Mesenchymal stem cell (in vitro differentiated cells and primary cell): ENCODE data around the gene COL25A1.

ENCODE experiments used
- DNase-seq: peaks from one replicate; pipeline ENCODE4 v3.0.0-alpha.2; 2013
- H2AFZ ChIP-seq: one replicate; pipeline ENCODE4 v1.6.1; 2013; ENCODE audit warnings: low read depth, mild to moderate bottlenecking, control low read depth, inconsistent platforms, low read length, moderate library complexity
- H2AK5ac ChIP-seq: 2 replicates; pipeline ENCODE4 v1.6.1; 2013; ENCODE audit warnings: low read length, moderate library complexity, mild to moderate bottlenecking, inconsistent platforms; ENCODE audit not compliant: severe bottlenecking
- H2BK120ac ChIP-seq: one replicate; pipeline ENCODE4 v1.6.1; 2013; ENCODE audit warnings: low read depth, mild to moderate bottlenecking, inconsistent platforms, low read length, moderate library complexity
- H2BK12ac ChIP-seq, 2 experiments: one replicate each; pipeline ENCODE4 v1.6.1; 2013; ENCODE audit warnings: inconsistent platforms in 2 of 2, low read length in 2 of 2, mild to moderate bottlenecking in 2 of 2, moderate library complexity in 2 of 2, control low read depth in 1 of 2
- H2BK15ac ChIP-seq: one replicate; pipeline ENCODE4 v1.6.1; 2013; ENCODE audit warnings: mild to moderate bottlenecking, low read depth, inconsistent platforms; ENCODE audit not compliant: poor library complexity, severe bottlenecking
- H2BK5ac ChIP-seq: 2 replicates; pipeline ENCODE4 v1.6.1; 2013; ENCODE audit warnings: low read depth, mild to moderate bottlenecking, low read length, control low read depth, inconsistent platforms; ENCODE audit not compliant: poor library complexity, severe bottlenecking
- H3K14ac ChIP-seq, 2 experiments: one replicate each; pipeline ENCODE4 v1.6.1; 2013; ENCODE audit warnings: inconsistent platforms in 2 of 2, low read length in 2 of 2, control low read depth in 1 of 2, mild to moderate bottlenecking in 1 of 2, moderate library complexity in 1 of 2
- H3K18ac ChIP-seq, 2 experiments: one replicate each; pipeline ENCODE4 v1.6.1; 2013; ENCODE audit warnings: inconsistent platforms in 2 of 2, low read length in 2 of 2, control low read depth in 1 of 2, low read depth in 1 of 2, mild to moderate bottlenecking in 1 of 2
- H3K23ac ChIP-seq, 2 experiments: one replicate each; pipeline ENCODE4 v1.6.1; 2013; ENCODE audit warnings: inconsistent platforms in 2 of 2, low read length in 2 of 2, mild to moderate bottlenecking in 2 of 2, moderate library complexity in 2 of 2, control low read depth in 1 of 2
- H3K27ac ChIP-seq: 2 replicates; pipeline ENCODE4 v1.5.1; 2013; ENCODE audit warnings: mild to moderate bottlenecking, moderate library complexity, low read length, control low read depth, inconsistent platforms; ENCODE audit not compliant: poor library complexity, severe bottlenecking
- H3K27me3 ChIP-seq, 2 experiments: 2 replicates each; pipeline versions ENCODE4 v1.6.1 to v1.7.0; 2013; ENCODE audit warnings: low read length in 2 of 2, mild to moderate bottlenecking in 2 of 2, moderate library complexity in 2 of 2, control low read depth in 1 of 2, inconsistent platforms in 1 of 2; ENCODE audit not compliant: control insufficient read depth in 1 of 2, insufficient read depth in 1 of 2
- H3K36me3 ChIP-seq, 2 experiments: 2 replicates each; pipeline versions ENCODE4 v1.6.1 to v1.7.0; 2013; ENCODE audit warnings: low read length in 2 of 2, control low read depth in 1 of 2, inconsistent platforms in 1 of 2, low read depth in 1 of 2, mild to moderate bottlenecking in 1 of 2; ENCODE audit not compliant: insufficient read depth in 2 of 2, control insufficient read depth in 1 of 2
- H3K4ac ChIP-seq, 2 experiments: one replicate each; pipeline ENCODE4 v1.6.1; 2013; ENCODE audit warnings: inconsistent platforms in 2 of 2, low read length in 2 of 2, mild to moderate bottlenecking in 2 of 2, moderate library complexity in 2 of 2, control low read depth in 1 of 2, low read depth in 1 of 2
- H3K4me1 ChIP-seq: 2 replicates; pipeline ENCODE4 v1.6.1; 2013; ENCODE audit warnings: low read depth, low read length, control low read depth; ENCODE audit not compliant: control insufficient read depth, insufficient read depth
- H3K4me2 ChIP-seq: 2 replicates; pipeline ENCODE4 v1.6.1; 2013; ENCODE audit warnings: low read length, mild to moderate bottlenecking, inconsistent platforms; ENCODE audit not compliant: poor library complexity, severe bottlenecking
- H3K4me3 ChIP-seq, 2 experiments: 2 replicates each; pipeline versions ENCODE4 v1.5.1 to v1.7.0; 2013; ENCODE audit warnings: low read length in 2 of 2, mild to moderate bottlenecking in 2 of 2, control low read depth in 1 of 2, low read depth in 1 of 2; ENCODE audit not compliant: insufficient read depth in 1 of 2
- H3K79me1 ChIP-seq: replicated peaks from 2 replicates; pipeline ENCODE4 v1.6.1; 2013; ENCODE audit warnings: mild to moderate bottlenecking, control low read depth, low read length, inconsistent platforms; ENCODE audit not compliant: poor library complexity, severe bottlenecking
- H3K9ac ChIP-seq: 2 replicates; pipeline ENCODE4 v1.7.0; 2013; ENCODE audit warnings: mild to moderate bottlenecking, low read length, moderate library complexity
- H3K9me3 ChIP-seq: 2 replicates; pipeline ENCODE4 v1.7.0; 2013; ENCODE audit warnings: mild to moderate bottlenecking, low read length; ENCODE audit not compliant: control insufficient read depth
- H4K8ac ChIP-seq: one replicate; pipeline ENCODE4 v1.6.1; 2013; ENCODE audit warnings: inconsistent platforms, mild to moderate bottlenecking, low read length, moderate library complexity
- H4K91ac ChIP-seq: one replicate; pipeline ENCODE4 v1.6.1; 2013; ENCODE audit warnings: mild to moderate bottlenecking, low read length, inconsistent platforms
- WGBS: methylation state at CpG from one replicate; pipeline ENCODE4 v1.1.7; 2013; ENCODE audit warnings: mixed read lengths; 5-methylcytosine and 5-hydroxymethylcytosine counted together

Gene COL25A1

GRCh38 chr4:109263721-109264120 lies 38.7 kb downstream of the COL25A1 start:
- no peak overlapping the region for H3K4me2 ChIP-seq
- DNase-seq = no peak
- no peak overlapping the region for H3K4me3 ChIP-seq
- 84% methylated on average over 3 of the region's 4 CpGs for WGBS
- no peak overlapping the region for H3K27ac ChIP-seq
- no peak overlapping the region for H2BK15ac ChIP-seq
- no peak overlapping the region for H2AFZ ChIP-seq
- H4K91ac ChIP-seq = no peak overlapping the region
- no peaks in the 10 kb centered on the region for H3K9me3 ChIP-seq
- no peaks in the 10 kb centered on the region for H3K27me3 ChIP-seq
- no peak overlapping the region for H3K23ac ChIP-seq
- H3K36me3 ChIP-seq = no peaks in the 10 kb centered on the region
- no peak overlapping the region for H4K8ac ChIP-seq
- no peak overlapping the region for H2AK5ac ChIP-seq
- H2BK120ac ChIP-seq = no peak overlapping the region
- no peak overlapping the region for H3K14ac ChIP-seq
- no peaks in the 10 kb centered on the region for H3K4me1 ChIP-seq
- no peak overlapping the region for H2BK12ac ChIP-seq
- H3K79me1 ChIP-seq = no peaks in the 10 kb centered on the region
- no peak overlapping the region for H2BK5ac ChIP-seq
- H3K9ac ChIP-seq = no peak overlapping the region
- no peak overlapping the region for H3K18ac ChIP-seq
- H3K4ac ChIP-seq = no peak overlapping the region

DNA sequence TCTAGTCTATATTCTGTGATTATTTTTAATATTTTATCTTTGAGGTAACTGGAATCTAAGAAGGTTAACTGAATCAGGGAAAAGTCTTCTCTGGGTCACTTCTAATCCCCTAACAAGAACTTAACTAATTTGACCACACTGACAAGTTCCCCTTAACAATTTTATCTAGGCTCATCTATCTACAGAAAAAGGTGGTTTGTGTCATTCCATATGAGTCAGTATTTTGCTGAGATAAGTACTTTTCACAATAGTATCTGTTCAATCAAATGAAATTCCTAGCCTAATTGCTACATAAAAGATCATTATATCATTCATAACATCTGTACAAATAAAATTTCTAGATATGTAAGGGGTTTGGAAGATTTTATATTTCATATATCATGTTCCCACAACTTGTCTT lies 45.6 kb downstream of the COL25A1 start:
- no peak overlapping the region for H2BK5ac ChIP-seq
- no peak overlapping the region for H2BK15ac ChIP-seq
- H3K23ac ChIP-seq = no peak overlapping the region
- no peaks in the 10 kb centered on the region for H3K27me3 ChIP-seq
- H4K8ac ChIP-seq = no peak overlapping the region
- no peak overlapping the region for H2BK12ac ChIP-seq
- H3K14ac ChIP-seq = no peak overlapping the region
- no peak overlapping the region for H2AK5ac ChIP-seq
- H3K9me3 ChIP-seq = no peaks in the 10 kb centered on the region
- no peak overlapping the region for H3K4ac ChIP-seq
- no peak overlapping the region for H4K91ac ChIP-seq
- H3K4me1 ChIP-seq = no peaks in the 10 kb centered on the region
- H3K4me2 ChIP-seq = no peak overlapping the region
- no peak overlapping the region for H3K18ac ChIP-seq
- H3K36me3 ChIP-seq = no peaks in the 10 kb centered on the region
- H3K9ac ChIP-seq = no peak overlapping the region
- no peaks in the 10 kb centered on the region for H3K79me1 ChIP-seq
- H3K4me3 ChIP-seq = no peak overlapping the region
- no peak for DNase-seq
- no peak overlapping the region for H2AFZ ChIP-seq
- no peak overlapping the region for H3K27ac ChIP-seq
- no peak overlapping the region for H2BK120ac ChIP-seq

DNA sequence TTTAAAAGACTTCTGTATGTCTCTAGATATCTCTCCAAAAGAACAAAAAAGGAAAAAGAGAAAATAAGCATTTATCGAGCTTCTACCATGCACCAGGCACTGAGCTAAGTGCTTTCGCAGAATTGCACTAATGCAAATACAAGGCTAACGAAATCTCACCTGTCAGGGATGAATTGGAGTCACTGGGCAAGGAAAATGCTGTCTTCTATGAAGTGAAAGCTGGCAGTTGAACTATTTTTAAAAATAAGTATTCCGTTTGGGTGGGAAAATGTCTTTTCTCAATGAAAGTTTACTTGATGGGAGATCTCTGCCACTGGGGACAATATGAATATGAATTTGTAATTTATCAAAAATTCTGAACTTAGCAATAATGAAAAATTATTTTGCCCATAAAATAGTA lies 47.6 kb downstream of the COL25A1 start:
- Histone ChIP-seq H3K27me3 (no peaks in the 10 kb centered on the region), H3K9me3 (no peaks in the 10 kb centered on the region), H3K18ac (no peak overlapping the region), H2BK15ac (no peak overlapping the region), H3K27ac (no peak overlapping the region), H3K36me3 (no peaks in the 10 kb centered on the region), H3K4me3 (no peak overlapping the region), H3K23ac (no peak overlapping the region), H3K4me2 (no peak overlapping the region), H4K91ac (no peak overlapping the region), H2BK120ac (no peak overlapping the region), H3K4ac (no peak overlapping the region), H2AFZ (no peak overlapping the region), H2BK5ac (no peak overlapping the region), H3K4me1 (no peaks in the 10 kb centered on the region), H4K8ac (no peak overlapping the region), H3K14ac (no peak overlapping the region), H2BK12ac (no peak overlapping the region), H3K79me1 (no peaks in the 10 kb centered on the region), H3K9ac (no peak overlapping the region), H2AK5ac (no peak overlapping the region)
- DNase-seq = no peak
- 97% methylated on average over 4 of the region's 4 CpGs for WGBS

DNA sequence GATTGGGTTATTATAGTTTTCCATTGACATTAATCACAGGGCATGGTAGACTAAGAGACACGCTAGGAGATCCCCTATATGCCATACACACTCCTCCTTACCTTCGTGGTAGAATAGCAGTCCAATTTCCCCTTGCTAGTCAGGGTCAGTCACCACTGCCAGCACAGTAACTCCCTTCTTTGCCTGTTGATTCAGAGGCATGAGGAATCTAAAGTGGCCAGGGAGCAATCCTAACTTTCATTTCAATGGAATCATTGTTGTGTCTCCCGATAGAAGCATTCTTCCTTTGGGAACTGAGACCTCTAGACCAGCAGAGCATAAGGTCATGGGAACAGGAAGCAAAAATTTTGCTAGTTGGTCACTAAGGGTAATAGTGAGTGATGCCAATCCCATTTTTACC lies 51.1 kb downstream of the COL25A1 start:
- Histone ChIP-seq H2BK5ac (no peak overlapping the region), H3K4me2 (no peak overlapping the region), H3K79me1 (no peaks in the 10 kb centered on the region), H3K4me3 (no peak overlapping the region), H3K4me1 (no peaks in the 10 kb centered on the region), H3K23ac (no peak overlapping the region), H4K8ac (no peak overlapping the region), H2BK12ac (no peak overlapping the region), H3K14ac (no peak overlapping the region), H3K27ac (no peak overlapping the region), H3K27me3 (no peaks in the 10 kb centered on the region), H4K91ac (no peak overlapping the region), H3K9me3 (no peaks in the 10 kb centered on the region), H2BK120ac (no peak overlapping the region), H2AFZ (no peak overlapping the region), H2BK15ac (no peak overlapping the region), H3K9ac (no peak overlapping the region), H3K18ac (no peak overlapping the region), H2AK5ac (no peak overlapping the region), H3K36me3 (no peaks in the 10 kb centered on the region), H3K4ac (no peak overlapping the region)
- WGBS = 91% methylated on average over 3 of the region's 3 CpGs
- DNase-seq = no peak
